CD1c-positive myeloid dendritic cell (primary cell): ENCODE measurements around the gene CACNA2D1.

Source experiments
- DNase-seq: peaks from one replicate; pipeline ENCODE4 v3.0.0-alpha.2; 2016; ENCODE audit errors: extremely low spot score

Gene CACNA2D1

DNA sequence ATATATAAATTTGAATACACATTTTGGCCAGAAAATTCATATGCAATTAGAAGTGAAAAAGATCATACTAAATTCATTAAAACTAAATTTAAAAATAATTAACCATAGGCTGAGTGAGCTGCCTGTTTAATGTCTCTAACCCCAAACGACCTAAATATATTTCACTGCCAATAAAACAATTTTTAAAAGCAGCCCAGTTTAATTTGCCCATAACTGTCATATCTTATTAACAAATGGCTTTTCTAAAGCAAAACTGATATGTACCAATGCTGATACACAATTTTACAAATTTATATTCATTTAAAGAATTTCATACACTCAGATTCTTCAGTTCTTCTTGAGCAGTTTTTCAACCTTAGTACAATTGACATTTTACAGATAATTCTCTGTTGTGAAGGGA, 99.9 kb downstream of the CACNA2D1 start:
- DNase-seq, result no peak

DNA sequence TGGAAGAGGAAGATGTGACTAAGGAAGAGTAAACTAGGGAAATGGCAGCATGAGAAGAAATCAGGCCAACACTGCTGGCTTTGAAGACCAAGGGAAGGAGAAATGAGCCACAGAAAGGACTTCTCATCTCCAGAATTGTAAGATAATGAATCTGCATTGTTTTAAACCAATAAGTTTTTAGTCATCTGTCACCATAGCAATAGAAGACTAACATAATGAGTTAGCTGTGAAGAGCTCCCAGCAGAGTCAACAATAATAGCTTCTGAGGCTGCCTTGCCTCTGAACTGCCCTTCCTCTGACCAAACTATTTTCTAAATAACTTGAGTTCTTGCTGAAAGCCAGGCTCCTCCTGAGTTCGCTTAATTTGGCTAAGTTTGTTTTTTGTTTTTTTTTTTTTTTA, 103.6 kb downstream of the CACNA2D1 start:
- no peak for DNase-seq

DNA sequence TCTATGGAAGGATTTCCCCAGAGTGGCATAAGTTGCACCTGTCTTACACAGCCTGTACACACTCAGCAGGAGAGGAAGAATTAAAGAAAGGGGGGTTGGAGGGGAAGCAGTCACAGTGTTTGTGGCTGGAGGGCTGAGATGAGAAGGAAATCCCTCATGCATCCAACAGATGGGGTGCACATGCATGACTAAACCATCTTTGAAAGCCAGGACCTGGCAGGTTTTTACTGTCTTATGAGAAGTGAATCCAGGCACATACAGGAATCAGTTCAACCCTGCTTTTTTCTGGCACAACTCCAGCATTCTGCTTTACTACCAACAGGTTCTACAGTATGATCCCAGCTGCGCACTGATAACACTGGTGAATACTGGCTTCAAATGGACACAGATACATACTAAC, 107.7 kb downstream of the CACNA2D1 start:
- DNase-seq, result no peak

DNA sequence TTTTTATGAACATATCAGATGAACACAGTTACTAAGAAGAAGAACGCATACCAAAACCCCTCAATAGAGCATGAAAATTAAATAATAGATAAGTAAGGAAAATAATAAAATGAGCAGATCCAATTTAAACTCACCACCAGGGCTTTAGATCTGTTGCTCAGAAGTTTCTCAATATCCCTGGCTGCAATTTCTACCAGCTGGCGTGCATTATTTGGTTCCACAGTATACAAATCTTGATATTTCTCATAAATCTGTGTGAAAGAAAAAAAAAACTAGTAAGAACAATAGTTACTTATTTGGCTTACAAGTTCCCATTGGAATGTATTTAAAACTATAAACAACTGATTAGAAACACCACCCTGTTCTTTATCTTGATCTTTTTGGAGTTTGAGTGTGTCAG, 108.6 kb downstream of the CACNA2D1 start:
- no peak for DNase-seq

DNA sequence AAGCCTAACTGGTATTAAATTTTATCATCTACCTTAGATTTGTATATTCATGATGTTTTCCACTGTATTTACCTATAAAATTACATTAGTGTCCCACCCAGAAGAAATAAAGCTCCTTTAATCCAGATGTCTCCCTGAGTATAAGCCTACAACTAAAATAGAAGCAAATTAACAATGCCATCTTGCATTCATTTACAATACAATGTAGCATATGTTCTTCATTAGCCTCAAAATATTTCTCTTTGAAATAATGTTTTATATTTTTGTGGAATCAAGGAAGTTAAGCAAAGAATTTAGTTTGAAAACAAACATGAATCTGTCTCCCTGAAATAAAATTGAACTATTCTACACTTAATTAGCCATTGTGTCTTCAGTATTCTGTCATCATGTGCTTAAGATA, 112.3 kb downstream of the CACNA2D1 start:
- DNase-seq, result no peak

DNA sequence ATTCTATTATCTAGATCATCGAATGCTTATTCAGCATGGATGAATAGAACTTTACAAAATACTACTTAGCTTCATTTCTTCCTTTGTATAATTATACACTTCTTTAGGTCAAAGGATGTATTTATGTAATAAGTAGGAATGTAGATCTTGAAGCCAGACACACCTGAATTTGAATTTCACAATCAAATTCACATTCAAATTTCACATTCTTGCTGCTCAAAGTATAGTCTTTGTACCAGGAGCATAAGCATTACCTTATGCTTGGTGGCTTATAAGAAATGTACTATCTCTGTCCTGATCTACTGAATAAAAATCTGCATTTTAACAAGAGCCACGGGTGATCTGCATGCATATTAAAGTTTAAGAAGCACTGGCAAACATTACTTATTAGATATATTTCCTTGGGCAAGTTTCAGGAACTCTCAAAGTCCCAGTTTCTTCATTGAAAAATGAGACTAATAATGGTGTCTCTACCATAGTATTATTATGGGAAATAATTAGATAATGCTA, 112.8 kb downstream of the CACNA2D1 start:
- no peak for DNase-seq

DNA sequence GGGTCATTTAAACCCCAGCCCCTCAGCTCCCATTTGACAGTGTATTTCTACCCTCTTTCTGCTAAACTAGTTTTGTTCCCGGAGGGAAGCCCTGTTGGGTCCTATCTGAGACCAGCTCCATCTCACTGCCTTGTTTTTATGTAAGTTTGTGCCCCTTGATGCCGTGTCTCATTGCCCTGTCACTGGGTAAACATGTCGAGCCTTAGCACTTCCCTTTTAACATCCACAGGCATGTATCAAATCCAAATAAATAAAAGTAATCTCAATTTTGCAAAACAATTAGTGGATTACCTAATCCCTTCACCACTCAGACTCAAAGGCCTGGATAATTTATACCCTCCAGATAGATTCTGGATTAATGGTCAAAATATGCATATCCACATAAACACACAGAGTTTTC, 115.7 kb downstream of the CACNA2D1 start:
- DNase-seq, result no peak

DNA sequence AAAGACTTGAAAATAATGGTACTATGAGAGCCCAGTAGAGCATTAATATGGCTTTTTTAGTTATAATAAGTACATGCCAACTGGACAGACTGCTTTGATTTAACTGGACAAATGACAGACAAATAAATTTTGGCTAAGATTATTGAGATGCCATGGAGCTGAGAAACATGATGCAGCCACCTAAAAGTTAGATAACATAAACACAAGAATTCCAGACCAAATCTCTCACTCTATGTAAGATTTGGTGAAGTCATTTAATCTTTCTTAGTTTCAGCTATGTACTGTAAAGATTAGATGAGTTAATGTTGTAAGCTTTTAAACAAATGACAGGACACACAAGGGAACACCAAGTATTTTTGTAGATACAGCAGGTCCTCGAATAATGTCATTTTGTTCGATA, 118.2 kb downstream of the CACNA2D1 start:
- no peak for DNase-seq

DNA sequence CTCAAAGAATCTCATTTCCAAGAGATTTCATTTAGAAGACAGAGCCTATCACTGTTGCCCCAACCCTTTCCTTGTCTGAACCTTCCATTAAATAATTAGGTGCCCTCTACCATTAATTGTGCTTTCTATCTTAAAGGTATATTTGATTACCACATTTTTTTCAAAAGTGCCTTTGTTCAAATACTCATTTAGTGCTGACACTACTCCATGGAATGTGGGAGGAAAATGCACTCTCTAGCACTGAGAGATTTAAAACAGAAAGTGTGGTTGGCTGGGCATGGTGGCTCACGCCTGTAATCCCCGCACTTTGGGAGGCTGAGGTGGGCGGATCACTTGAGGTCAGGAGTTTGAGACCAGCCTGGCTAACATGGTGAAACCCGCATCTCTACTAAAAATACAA, 119.8 kb downstream of the CACNA2D1 start:
- no peak for DNase-seq

DNA sequence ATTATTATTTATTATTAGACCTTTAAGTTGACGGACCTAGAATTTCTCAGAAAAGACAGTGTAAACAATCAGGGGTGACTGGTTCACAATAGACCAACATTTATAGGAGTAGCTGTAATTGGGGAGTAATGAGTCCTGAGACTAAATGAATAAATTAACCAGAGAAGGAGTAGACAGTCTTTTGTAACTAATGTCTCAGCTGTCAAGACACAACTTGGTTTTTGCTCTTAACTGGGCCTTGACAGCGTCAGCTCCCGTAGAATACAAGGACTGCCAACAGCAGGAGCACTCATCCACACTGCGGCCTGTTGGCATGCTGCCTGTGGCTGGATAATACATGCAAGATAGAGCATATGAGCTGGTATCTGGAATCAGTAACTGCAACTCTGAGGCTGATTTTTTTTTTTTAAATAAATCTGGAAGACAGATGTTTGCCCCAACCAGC, 123.9 kb downstream of the CACNA2D1 start:
- no peak for DNase-seq

DNA sequence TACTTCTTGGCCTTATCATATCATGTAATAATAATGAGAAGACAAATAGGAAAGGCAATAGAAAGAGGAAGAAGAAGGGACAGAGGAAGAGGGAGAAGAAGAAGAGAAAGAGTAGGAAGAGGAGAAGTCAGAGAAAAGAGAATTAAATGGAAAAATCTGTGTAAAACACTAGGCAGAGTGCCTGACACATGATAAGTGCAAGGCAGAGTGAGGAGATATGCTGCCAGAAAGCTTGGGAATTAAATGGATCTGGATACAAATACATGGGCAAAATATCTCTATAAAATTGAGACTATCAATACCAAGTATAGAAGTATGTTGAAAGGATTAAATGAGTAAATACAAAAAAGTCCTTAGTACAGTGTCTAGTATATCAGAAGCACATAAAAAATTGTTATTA, 124.8 kb downstream of the CACNA2D1 start:
- no peak for DNase-seq

DNA sequence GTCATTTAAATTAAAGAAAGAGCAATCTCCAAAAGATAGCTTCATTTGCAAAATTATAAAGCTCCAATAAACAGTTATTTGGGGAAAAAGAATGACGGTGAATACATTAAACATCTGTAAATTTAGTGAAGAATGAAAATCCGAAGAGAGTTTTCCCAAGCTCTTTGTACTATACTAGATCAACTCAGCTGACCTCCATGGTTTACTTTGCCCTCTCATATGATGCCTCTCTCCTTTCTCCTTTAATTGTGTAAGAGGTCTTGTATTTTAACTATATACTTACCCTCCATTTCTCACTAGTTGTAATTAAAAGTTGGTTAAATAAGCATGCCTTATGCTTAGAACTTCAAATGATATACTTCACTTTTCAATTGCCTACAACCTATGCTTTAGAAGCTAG, 125.8 kb downstream of the CACNA2D1 start:
- no peak for DNase-seq

DNA sequence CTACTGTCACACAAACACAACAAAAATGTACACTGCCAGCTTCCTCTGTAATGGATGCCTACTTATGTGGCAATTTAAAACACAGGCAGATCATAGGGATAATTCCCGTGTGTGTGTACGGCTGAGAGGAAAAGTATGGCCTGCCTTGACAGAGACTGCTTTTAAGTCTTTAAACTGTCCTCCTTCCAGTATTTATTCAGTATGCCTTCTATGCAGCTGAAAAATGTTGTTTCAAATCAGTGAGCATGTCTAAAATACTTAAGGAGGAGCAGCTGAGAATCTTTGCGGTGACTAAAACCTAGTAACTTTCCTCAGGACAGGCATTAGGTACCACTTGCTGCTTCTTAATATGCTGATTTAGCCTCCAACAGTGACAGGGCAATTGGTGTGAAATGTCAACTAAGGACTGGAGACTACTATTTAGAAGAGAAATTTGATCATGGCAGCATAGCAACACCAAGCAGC, 126.3 kb downstream of the CACNA2D1 start:
- DNase-seq, result no peak

DNA sequence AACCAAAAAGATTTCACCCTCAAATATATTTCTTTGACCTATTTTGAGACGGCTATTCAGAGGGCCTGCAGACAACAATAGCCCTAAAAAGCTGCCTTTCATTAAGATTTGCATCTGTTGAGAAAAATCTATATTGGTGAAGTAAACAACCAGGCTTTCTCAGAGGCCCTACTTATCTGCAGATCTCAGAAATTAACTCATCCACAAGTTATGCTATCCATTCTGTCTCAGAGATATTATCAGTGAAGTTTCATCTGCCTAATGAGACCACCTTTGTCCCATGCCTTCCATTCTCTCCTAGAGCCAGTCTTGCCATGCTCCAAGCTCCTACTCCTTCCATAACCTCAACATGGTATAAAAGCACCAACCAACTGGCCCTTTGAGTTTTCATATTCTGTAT, 130.3 kb downstream of the CACNA2D1 start:
- no peak for DNase-seq

DNA sequence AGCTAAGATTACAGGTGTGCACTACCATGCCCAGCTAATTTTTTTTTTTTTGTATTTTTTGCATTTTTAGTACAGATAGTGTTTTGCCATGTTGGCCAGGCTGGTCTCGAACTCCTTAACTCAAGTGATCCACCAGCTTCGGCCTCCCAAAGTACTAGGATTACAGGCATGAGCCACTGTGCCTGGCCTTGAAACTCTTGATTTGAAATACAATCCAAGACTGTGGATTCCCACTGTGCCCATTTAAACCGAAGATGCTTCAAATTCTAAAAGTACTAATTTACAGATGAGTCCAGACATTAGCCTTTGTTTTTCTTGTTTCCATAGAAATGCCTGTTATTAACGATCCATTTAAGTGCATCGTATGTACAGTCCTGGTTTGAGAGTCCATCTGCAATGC, 130.9 kb downstream of the CACNA2D1 start:
- no peak for DNase-seq

DNA sequence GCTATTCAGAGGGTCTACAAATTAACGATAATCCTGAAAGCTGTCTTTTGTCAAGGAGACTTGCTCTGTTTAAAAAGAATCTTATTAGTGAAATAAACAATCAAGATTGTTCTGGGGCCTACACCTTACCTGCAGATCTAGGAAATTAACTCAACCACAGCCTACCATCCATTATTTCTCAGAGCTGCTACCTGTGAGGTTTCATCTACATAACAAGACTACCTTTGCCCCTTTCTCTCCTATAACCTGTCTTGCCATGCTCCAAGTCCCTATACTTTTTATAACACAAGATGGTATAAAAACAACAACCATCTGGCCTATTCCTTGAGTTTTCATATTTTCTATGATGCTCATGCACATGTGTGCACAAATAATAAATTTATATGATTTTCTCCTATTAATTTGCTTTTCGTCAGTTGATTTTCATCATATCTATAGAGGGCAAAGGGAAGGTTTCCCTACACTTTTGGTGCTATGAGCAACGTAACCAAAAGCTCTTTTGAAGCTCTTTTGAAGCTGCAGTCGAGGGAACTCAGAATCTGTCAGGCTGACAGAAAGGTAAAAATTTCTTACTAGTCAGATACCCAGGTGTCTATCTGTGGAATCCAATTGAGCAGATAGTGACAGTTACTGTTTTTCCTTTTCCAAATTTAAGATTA, 138.1 kb downstream of the CACNA2D1 start:
- DNase-seq, result no peak

DNA sequence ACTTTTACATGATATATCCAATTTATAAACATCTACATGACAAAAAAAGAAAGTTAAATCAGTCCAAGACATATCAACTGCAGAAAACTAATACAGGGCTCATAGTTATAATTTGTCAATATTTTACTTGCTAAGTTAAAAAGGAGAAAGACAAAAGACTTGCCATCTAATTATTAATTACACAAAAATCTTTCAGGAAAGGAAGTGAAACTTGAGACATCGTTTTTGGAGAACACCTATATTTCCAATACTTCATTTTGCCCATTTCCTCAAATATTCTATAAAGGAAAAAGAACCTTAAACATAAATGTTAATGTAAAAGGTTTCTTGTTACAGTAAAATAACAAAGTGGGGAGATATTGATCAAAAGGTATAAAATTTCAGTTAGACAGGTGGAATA, 148.7 kb downstream of the CACNA2D1 start:
- DNase-seq, result no peak

DNA sequence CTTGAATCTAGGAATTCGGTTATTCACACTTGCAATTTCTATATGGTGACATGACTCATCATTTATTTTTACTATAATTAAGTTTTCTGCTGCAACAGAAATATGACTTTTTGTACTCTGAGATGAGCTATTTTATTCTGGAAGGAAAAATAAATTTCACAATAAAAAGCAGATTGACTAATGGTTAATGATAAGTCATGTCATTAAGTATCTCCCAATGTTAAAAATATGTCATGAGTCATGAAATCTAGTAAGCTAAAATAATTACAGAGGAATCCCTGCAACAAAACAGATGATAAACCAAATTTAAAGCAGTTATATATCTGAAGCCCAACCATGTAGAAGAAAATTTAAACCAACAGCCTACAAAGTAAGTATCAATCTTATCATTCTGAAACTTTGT, 149.2 kb downstream of the CACNA2D1 start:
- no peak for DNase-seq

DNA sequence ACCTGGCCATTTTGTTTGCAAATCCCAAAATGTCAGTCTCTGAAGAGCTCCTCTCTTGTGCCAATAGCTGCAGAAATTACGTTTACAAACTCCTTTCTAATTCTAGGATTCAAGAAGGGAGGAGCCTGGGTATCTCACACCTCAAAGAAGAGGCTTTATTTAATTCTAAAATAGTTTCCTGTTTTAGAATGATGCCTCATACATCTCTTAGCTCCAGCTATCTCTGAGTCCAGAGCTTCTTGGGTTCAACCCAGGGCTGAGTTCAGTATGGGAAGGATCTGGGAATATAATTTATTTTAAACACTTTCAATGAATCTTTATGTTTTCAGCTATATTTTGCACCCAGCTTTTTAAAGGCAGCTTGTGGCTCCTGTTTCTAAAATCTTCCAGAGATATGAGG, 150.1 kb downstream of the CACNA2D1 start:
- no peak for DNase-seq

DNA sequence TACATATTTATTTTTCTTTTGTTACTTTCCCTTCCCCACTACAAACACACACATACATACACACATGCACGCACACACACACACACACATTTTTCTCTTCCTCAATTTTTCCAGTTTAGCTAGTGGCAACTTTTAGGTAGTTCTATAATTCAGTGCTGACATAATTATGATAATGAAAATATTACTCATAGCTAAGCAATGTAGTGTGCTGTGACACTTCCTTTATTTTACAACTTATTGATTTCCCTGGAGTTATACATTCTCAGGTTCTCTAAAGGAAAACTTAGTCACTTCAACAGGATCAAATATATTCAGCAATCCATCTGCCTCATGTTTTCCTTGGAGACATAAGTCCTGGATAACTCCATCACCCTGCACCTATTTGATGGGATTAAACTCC, 151.6 kb downstream of the CACNA2D1 start:
- DNase-seq, result peak; percentile 28

DNA sequence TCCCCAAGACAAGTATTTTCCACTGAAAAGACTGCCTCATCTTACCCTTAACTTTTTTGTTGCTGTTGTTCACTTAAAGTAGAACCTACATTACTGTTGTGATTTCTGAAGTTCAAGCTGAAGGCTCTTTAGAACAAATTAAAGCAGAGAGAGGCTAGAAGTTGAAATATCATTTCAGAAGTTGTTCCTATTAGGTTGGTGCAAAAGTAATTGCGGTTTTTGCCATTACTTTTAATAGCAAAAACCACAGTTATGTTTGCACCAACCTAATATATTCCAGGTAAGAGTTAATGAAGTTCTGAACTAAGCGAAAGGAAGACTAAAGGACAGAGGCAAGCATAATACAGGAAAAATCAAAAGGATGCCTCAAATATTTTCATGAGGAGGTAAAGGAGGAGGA, 153.7 kb downstream of the CACNA2D1 start:
- no peak for DNase-seq

DNA sequence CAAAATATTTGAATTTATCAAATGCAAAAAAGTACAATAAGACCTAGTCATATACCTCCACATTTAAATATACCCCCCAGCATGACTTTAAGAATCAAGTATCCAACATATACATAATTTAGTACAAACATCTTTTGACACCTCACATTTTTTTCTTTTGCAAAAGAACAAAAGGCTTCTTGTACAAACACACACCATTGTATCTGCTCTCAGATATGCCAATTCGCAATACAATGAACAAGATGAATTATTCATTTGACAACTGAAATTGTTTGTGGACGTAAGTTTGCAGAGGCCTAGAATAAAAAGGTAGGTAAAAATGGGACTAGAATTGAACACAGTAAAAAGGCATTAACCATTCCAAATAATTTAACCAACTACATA, 154.4 kb downstream of the CACNA2D1 start:
- DNase-seq, result no peak

DNA sequence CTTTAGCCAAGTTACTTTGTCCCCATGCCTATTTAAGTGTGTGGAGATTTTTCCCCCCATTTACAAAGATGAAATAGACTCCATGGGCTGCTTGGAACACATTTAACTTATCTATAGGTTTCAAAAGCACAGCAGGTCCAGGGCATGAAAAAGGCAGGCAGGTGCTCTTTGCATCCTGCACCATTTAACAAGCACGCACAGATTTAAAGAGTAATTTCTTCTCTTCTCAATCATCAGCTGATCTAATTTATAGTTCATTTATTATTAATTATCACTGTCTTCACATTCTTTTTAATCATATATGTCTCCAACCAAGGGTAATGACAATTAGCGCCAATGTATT, 156.8 kb downstream of the CACNA2D1 start:
- DNase-seq, result no peak

DNA sequence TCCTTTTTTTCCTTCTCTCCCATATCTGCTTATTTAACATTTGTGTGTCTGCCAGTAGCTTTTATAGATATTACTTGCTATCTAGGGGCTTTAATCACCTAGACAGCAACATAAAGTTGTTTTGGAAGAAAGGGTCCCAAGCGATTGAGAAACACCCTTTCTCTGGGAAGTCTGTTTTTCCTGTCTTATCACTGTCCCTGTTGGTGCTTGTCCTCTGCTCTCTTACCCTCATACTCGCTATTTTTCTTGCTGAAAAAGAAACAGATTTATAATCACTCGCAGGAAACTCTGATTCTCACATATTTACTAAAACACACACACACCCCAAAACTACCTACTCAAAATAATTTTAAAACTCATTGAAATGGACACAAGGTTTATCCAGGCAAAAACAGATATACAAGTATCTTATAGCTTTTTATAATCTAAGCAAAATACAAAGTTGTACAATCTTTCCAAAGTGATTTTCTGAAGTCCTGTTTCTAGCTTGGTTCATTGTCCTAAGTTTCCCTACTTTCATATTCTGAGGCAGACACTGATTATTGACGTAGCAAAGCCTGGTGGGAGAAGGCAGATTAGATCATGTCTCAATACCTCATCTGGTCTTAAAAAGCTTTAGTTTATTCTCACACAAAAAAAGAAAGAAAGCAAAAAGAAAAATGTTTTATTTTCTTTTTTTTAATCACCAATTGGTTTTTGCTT, 157.3 kb downstream of the CACNA2D1 start:
- DNase-seq, result no peak
